ENCODE measurements around the gene UACA.
"Not testable (repeated sequence)": the region's sequence is repeated elsewhere in the genome, so short reads cannot be mapped to it uniquely, and the experiment has no call there.

Gene UACA, protein sequence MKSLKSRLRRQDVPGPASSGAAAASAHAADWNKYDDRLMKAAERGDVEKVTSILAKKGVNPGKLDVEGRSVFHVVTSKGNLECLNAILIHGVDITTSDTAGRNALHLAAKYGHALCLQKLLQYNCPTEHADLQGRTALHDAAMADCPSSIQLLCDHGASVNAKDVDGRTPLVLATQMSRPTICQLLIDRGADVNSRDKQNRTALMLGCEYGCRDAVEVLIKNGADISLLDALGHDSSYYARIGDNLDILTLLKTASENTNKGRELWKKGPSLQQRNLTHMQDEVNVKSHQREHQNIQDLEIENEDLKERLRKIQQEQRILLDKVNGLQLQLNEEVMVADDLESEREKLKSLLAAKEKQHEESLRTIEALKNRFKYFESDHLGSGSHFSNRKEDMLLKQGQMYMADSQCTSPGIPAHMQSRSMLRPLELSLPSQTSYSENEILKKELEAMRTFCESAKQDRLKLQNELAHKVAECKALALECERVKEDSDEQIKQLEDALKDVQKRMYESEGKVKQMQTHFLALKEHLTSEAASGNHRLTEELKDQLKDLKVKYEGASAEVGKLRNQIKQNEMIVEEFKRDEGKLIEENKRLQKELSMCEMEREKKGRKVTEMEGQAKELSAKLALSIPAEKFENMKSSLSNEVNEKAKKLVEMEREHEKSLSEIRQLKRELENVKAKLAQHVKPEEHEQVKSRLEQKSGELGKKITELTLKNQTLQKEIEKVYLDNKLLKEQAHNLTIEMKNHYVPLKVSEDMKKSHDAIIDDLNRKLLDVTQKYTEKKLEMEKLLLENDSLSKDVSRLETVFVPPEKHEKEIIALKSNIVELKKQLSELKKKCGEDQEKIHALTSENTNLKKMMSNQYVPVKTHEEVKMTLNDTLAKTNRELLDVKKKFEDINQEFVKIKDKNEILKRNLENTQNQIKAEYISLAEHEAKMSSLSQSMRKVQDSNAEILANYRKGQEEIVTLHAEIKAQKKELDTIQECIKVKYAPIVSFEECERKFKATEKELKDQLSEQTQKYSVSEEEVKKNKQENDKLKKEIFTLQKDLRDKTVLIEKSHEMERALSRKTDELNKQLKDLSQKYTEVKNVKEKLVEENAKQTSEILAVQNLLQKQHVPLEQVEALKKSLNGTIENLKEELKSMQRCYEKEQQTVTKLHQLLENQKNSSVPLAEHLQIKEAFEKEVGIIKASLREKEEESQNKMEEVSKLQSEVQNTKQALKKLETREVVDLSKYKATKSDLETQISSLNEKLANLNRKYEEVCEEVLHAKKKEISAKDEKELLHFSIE (N-terminal part only)

DNA sequence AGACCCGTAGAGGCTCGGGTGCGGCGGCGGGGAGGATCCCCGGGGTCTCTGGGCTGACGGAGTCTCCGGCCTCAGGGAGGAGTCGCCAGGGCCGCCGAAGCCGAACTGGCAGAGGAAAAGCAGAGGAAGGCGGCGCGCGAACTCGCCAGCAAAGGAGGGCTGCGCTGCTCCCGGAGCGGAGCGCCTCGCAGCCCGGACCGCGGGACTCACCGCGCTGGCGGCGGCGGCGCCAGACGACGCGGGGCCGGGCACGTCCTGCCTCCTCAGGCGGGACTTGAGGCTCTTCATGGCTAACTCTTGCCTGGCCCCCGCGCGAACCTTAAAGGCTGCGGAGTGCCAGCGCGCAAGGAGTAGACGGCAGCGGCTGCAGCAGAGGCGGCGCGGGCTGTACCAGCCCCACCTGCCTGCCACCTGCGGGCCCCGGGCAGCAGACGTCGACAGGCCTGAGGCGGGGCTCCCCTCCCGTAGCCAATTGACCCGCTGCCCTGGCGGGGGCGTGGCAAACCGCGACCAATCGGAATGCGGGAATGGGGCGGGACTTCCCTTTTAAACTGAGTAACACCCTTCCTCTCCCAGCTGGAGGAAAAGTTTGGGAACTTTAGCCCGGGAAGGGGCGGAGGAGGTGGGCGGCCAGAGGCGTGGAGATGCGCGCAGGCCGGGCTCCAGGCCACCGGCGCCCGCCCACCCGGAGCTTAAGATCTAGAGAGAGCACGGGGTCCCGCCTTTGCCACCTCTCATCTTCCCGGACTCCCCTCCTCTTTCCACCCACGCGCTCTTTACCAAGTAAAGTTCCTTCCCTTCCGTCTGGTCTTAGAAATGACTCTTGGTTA lies at the start of gene UACA:
Gene UACA (minus strand): TSS at position 439 of the 830 bp plus-strand sequence. CDS start 151 bp downstream, at position 288.
- DNase-seq (ENCODE audit: low read depth) = peak; percentile 68

DNA sequence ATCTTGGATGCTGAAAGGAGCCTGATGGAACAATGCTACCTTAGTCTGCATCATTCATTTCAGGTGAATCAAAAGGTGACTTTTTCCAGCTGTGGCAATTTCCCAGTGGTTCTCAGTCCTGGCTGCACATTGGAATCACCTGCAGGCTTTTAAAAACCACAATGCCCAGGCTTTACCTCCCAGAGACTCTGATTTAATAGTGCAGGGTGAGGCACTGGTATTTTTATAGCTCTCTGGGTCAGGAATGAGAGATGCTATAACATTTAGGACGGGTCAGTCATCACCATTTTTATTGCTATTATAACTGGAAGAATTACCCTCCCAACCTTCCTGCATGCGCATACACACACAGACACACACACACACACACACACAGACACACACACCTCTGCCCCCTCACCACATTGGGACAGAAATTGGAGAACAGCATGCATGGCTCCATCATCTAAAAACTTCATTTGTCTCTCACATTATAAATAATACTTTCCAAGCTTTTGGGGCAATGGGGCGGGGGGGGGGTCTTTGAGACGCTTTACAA lies 49.5 kb upstream of the UACA start:
- no peak for DNase-seq (ENCODE audit: low read depth)

DNA sequence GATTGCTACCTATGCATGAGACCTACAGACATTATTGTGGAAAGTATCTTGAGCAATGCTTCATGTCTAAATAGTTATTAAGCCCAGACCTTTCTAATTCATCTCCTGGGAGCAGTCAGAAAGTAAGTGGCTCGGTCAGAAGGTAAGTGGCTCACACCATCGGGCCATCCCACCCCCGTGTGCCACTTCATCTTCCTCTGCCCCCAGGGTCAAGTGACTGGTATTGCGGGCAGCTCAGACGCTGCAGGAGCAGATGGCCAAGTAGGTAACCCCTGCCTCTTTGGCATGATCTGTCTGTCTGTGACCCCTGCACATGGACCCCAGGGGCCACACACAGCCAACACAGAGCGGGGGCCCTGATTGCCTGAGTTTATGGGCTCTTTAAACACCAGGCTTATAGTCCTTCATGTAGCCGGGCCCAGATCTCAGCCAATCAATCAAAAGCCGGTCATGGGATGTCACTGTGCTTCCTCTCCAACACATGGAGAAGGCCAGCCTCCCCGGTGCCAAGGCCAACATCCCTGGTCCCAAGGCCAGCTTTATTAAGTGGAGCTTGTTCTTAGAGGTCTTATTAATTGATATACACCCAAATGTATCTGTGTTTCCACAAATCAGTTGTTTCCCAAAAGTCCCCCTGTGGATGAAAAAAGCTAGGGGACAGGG lies 47.7 kb upstream of the UACA start:
- DNase-seq (ENCODE audit: low read depth) = no peak

DNA sequence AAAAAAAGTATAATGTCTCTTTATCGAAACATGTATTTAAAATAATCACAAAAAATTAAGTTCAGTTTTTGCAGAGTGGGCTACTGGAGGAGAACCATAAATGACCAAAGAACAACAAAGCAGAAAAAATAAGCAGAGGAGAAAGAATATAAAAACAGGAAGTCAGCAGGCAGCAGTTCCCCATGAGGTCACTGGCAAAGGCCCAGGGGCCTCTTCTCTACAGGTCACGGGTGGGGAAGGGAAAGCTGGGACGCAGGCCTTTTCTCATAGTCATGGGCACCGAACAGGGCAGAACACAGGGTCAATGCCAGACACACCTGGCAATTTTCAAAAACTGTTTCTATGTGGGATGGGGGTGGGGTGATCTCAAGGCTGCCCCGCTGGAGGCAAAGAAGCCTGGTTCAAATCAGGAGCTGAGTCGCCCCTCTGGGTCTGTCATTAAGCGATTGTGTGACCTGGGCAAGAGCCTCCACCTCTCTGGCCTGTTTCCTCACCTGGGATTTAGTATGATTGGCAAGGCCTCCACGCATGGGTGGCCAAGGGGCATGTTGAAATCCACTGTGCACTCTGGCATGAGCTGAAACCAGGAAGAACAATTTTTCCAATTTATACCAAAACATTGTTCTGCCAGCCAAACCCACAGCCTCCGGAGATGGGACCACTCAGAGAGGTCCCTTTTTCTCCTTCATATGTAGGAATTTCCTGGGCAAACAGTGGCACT lies 43.8 kb upstream of the UACA start:
- no peak for DNase-seq (ENCODE audit: low read depth)

DNA sequence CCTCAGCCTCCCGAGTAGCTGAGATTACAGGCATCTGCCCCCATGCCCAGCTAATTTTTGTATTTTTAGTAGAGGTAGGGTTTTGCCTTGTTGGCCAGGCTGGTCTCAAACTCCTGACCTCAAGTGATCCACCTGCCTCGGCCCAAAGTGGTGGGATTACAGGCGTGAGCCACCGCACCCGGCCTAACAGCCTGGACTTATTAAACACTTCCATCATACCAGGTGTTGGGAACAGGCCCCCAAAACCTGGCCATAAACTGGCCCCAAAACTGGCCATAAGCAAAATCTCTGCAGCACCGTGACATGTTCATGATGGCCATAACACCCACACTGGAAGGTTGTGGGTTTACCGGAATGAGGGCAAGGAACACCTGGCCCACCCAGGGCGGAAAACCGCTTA lies 41.0 kb upstream of the UACA start:
- not testable (repeated sequence) for DNase-seq (ENCODE audit: low read depth)

DNA sequence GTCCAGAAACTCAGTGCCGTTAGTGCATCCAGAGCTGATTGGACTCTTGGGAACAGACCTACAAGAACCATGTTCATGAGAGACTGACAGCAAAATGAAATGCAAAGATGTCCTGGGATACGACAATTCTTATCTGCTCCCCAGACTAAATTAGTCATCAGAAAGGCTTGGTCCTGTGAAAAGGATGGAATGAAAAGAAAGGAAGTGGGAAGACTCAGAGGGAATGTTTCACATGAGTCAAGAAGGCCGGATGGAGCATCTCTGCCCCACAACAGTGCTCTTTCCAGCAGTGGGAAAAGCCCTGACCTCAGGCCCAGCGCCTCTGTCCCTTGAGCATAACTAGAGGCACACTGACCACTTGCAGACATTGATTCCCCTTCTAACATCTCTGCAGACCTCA lies 39.3 kb upstream of the UACA start:
- no peak for DNase-seq (ENCODE audit: low read depth)

DNA sequence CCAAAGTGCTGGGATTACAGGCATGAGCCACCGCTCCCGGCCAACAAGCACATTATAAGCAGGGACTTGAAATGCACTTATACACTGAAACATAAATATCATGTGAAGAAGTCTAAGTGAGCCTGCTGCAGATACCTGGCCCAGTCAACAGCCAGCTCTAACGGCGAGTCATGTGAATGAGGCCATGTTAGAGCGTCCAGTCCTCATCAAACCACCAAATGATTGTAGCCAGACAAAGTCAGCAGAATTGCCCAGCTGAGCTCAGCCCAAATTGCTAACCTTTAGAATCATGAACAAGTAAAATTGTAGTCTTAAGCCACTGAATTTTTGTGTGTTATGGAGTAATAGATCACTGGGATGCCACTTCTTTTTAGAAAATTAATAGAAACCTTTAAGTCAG lies 37.8 kb upstream of the UACA start:
- DNase-seq (ENCODE audit: low read depth) = no peak

DNA sequence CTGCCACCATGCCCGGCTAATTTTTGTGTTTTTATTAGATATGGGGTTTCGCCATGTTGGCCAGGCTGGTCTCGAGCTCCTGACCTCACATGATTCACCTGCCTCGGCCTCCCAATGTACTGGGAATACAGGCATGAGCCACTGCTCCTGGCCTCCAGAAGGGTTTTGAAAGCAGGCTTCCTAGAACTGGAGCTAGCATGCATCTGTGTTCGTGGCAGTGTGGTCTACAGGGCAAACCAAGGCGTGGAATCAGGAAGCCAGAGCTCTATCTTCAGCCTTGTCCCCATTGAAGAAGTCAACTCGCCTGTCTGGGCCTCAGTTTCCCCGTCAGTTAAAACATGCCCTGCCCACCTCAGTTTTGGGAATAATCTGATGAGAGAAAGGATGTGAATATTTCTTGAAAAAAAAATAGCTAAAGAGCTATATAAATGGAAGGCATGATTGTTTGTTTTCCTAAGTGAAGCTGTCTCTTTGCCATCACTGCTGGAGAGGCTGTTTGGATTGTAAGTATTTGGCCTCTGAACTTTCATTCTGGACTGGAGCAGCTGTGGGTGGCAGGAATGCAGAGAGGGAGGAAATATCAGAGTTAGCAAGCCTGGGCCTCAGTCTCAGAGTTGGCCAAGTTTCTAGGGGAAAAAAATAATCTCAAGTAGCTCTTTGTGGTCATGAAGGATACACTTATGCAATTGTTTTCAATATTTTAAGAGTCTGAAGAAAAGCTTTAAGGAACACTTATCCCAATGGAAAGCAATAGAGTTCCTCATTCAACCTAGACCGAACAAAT lies 36.5 kb upstream of the UACA start:
- no peak for DNase-seq (ENCODE audit: low read depth)

DNA sequence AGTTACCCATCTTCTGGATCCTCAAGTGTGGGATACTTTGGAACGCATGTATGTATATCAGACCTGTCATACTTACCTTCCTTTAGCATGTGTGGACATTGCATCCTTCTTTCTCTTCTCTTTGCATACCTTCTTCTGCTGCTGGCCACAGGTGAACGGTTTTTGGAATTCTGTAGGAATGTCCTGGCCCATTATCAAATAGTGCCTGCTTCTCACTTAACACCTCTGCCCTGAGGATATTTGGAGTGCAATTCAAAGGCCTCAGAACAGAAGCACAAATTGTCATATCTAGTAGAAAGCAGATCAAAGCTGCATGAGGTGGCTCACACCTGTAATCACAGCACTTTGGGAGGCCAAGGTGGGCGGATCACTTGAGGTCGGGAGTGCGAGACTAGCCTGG lies 34.1 kb upstream of the UACA start:
- no peak for DNase-seq (ENCODE audit: low read depth)

DNA sequence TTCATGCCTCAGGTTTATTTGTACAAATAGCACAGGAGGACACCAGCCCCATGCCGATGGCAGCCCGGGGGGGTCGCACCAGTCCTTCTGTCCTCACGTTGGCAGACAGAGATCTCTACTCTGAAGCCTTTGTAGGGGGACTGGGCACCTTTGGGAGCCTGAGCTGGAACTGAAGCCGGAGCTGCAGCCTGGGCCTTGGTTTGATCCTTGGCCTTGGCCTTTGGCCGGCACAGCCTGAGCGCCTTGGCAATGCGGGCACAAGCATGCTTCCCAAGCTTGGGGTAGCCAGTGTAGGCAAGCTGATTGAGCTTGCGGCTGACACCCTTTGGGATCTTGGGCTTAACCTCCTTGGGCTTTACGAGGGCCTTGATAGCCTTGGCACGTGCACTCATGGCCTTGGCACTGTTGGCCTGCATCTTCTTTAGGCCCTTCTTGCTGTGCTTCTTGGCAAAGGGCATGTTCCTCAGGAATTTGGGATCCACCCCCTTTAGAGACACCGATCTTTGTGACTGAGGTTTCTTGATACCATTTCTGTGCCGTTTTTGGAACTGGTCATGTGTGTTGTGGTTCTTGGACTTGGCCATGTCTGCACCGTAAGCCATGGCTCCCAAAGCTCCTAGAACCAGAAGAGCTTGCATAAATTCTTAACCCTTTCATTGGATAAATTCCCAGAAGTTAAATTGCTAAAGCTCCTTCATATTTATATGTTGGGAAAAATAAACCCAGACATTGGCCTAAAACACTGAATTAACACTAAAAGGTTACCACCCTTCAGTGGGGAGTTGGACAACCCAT lies 33.4 kb upstream of the UACA start:
- no peak for DNase-seq (ENCODE audit: low read depth)

DNA sequence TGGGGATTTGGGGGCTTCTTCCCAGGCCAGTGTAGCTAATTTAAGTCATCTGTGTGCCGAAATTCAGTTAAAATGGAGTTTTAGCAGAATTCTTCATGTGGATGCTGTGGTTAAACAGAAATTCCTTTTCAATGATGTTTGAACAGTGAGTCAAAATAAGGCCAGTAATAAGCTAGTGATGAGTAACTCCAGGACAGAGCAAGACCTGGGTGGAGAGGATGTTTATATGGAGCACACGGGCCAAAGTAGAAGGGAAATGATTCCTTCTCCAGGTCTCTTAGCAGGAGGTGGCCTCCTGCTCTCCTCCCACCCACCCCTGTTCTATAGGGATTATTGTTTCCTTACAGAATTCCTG lies 31.9 kb upstream of the UACA start:
- DNase-seq (ENCODE audit: low read depth) = no peak

DNA sequence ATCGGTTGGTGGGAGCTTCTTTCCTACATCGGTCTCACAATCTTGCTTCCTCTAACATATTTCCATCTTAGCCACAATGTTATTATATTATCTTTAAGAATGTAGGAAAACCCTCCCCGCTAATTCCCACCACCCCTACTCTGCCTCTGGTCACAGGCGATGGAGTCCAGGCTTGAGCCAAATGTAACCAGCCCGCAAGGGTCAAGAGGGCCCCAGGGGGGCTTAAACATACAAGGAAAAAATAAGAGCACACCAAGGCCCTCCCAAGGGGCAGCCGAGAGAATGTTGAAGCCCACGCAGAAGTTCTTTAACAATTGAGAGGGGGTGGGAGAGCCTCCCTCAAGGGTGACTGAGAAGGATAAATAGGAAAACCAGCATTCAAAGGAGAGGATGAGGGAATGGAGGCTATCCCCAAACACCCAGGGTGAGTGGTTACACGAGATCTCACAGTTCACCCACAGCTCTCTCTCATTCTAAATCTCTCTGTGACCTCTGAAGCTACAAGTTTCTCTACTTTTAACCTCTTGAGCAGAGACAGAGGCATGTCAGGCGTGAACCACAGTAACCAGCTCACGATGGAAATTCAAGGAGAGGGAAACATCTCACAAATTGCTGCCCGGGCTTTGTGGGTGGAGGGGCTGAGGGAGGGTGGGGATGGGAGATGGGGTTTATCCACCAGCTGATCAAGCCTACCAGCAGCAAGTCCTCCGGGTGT lies 31.4 kb upstream of the UACA start:
- DNase-seq (ENCODE audit: low read depth) = no peak

DNA sequence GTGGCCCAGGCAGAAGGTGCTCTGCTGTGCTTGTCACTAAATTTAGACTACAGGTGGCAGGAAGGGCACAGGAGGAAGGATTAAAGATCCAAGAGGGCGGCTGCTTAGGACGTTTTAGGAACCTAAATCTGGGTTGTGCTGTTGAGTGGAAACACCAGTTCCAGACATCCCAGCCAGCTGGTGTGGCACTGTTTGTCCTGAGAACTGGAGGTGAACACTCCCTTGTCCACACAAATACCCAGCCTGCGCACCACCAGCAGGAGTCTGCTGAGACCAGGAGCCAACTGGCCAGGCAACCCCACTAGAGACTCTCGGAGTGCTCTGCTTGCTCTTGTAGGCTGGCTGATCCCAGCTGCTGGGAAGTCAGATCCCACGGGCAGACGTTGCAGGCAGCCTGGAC lies 30.3 kb upstream of the UACA start:
- no peak for DNase-seq (ENCODE audit: low read depth)

DNA sequence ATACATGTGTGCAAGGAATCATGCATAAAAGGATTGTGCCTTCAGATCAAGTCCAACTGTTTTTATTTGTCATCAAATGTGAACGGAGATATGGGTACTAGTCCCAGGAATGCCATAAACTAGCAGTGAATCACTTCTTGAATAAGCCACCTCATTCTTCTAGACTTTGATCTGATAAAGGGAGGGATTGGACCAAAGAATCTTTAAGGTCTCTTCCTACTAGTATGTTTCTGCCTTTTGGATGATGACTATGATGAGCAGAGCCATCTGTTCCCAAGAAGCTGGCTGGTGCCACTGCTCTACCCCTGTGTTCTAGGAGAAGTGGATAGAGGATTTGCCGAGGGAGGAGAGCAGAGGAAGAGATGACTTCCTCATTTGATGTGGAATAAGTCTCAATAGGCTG lies 28.8 kb upstream of the UACA start:
- no peak for DNase-seq (ENCODE audit: low read depth)

DNA sequence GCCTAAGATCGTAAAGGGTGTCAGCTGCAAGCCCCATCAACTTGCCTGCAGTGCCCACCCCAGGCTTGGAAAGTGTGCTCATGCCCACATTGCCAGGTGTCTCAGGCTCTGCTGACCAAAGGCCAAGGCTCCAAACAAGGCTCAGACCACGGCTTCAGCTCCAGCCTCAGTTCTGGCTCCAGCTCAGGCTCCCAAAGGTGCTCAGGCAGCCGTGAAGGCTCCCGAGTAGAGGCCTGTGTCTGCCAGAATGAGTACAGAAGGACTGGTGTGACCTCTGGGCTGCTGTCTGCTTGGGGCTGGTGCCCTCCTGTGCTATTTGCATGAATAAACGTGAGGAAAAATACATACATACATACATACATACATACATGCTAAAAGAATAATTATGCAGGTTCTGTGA lies 27.9 kb upstream of the UACA start:
- no peak for DNase-seq (ENCODE audit: low read depth)

DNA sequence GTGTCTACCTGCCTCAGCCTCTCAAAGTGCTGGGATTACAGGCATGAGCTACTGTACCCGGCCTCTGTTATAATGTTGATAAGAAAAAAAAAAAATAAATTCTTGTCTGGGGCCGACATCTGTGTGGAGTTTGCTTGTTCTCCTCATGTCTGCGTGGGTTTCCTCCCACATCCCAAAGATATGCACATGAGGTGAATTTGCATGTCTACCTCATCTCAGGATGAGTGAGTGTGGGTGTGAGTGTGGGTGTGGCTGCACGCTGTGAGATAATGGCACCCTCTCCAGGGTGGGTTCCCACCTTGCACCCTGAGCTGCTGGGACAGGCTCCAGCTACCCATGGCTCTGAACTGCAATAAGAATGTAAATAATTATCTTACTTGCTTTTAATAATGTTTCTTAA lies 25.9 kb upstream of the UACA start:
- DNase-seq (ENCODE audit: low read depth) = no peak

DNA sequence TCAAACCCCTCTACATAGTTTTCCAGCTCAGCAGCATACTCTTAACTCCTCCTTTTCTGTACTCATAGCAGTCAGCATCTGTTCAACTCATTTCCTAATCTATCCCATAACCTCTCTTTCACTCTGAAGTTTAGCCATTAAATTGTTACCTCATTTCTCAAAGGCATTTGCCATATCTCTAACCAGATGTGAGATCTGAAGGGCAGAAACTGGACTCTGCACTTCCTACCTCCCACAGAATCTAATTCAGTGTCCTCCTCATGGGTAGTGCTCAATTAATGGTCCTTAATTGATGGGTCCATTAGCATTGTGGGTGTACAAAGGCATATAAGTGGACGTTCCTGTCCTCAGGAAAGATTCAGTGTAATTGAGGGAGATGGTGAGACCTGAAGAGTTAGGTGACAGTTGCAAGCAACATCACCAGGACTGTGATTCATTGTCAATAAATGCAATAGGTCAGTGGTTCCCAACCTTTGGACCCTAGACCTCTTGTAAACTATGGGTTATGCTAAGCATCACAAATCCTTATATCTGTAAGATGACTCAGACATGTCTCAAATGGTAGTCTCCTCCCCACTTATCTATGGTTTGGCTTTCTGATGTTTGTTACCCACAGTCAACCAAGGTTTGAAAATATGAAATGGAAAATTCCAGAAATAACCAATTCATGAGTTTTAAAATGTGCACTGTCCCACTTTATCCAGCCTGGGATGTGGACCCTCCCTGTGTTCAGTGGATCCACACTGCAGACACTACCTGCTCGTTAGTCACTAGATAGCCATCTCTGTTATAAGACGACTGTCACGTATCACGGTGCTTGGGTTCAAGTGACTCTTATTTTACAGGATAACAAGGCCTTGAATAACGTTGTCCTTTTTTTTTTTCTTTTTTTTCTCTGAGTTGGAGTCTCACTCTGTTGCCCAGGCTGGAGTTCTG lies 25.0 kb upstream of the UACA start:
- DNase-seq (ENCODE audit: low read depth) = no peak

Data from stimulated activated CD8-positive, alpha-beta memory T cell treated with anti-CD3 and anti-CD28 coated beads, Interleukin-4, amount 100 ng/mL, for 24 hours (primary cell).